ENCODE measurements around the gene SCGB1C1.

SCGB1C1 gene

DNA sequence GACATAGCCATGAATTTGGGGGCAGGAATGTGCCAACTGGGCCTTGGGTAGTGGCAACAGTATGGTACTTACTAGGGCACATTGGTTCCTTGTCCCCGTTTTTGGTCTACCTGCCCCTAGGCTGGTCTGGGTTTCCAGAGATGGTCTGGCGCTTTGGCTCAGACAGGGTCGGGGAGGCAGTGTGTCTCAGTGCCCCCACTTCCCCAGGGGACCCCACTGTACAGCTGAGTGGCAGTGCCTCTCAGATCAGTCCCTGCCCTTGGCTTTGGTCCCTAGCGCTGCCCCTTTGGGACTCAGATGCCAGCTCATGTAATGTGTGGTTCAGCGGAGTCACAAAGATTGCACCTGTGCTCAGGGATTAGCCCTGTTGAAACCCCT lies 17.9 kb downstream of the SCGB1C1 start:
- DNase-seq (ENCODE audit: low read depth) = no peak
- no peak overlapping the region for H3K4me3 ChIP-seq (ENCODE audit: low read length)
- TF ChIP-seq, protein P1, sequence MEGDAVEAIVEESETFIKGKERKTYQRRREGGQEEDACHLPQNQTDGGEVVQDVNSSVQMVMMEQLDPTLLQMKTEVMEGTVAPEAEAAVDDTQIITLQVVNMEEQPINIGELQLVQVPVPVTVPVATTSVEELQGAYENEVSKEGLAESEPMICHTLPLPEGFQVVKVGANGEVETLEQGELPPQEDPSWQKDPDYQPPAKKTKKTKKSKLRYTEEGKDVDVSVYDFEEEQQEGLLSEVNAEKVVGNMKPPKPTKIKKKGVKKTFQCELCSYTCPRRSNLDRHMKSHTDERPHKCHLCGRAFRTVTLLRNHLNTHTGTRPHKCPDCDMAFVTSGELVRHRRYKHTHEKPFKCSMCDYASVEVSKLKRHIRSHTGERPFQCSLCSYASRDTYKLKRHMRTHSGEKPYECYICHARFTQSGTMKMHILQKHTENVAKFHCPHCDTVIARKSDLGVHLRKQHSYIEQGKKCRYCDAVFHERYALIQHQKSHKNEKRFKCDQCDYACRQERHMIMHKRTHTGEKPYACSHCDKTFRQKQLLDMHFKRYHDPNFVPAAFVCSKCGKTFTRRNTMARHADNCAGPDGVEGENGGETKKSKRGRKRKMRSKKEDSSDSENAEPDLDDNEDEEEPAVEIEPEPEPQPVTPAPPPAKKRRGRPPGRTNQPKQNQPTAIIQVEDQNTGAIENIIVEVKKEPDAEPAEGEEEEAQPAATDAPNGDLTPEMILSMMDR (conservative IDR thresholded peaks at IDR 0.05; ENCODE audit: low read depth, low read length) = no peak

DNA sequence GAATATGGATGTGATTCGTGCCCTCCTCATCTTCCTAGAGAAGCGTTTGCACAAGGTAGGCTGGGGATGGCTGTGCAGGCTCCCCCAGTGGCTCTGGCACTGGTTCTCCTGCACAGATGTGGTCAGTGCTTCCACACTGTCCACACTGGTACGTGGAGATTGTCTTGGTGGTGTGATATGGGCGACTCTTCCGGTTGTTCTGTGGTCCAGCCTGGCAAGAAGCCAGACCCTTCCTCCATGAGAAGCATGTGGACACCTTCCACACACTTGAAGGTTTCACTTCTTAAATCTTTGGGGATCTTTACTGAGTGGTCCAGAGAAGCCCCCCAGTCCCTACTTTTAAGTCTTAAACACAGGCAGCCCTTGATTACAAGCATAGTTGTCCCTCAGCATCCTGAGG lies 18.4 kb downstream of the SCGB1C1 start:
- no peak overlapping the region for H3K4me3 ChIP-seq (ENCODE audit: low read length)
- DNase-seq (ENCODE audit: low read depth) = no peak
- TF ChIP-seq, protein P1 (conservative IDR thresholded peaks at IDR 0.05; ENCODE audit: low read depth, low read length) = no peak

- no peak for DNase-seq (ENCODE audit: low read depth)
- TF ChIP-seq, protein P1 (conservative IDR thresholded peaks at IDR 0.05; ENCODE audit: low read depth, low read length) = no peak
- no peak overlapping the region for H3K4me3 ChIP-seq (ENCODE audit: low read length)
Measured at GRCh38 chr11:211741-212140, 18.9 kb downstream of the SCGB1C1 start.

- H3K4me3 ChIP-seq (ENCODE audit: low read length) = no peak overlapping the region
Measured at GRCh38 chr11:212150-213100, 19.5 kb downstream of the SCGB1C1 start.

DNA sequence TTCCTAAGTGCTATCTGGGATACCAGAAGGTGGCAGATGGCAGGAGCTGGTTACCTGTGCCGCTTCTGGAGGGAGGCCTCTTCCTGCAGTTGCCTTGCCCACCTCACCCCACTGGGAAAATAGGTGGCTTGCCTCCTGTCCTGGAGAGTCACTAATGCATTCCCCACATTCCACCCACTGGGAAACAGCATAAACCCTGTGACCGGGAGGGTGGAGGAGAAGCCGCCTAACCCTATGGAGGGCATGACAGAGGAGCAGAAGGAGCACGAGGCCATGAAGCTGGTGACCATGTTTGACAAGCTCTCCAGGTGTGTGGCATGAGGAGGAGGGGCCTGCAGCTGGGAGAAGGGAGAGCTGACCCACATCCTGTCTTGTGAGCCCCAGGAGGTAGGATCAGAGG lies 20.2 kb downstream of the SCGB1C1 start:
- TF ChIP-seq, protein P1 (conservative IDR thresholded peaks at IDR 0.05; ENCODE audit: low read depth, low read length) = no peak
- DNase-seq (ENCODE audit: low read depth) = no peak
- H3K4me3 ChIP-seq (ENCODE audit: low read length) = no peak overlapping the region

More at GRCh38 chr11:212150-213100, 19.5 kb downstream of the SCGB1C1 start:
- TF ChIP-seq, protein P1 (conservative IDR thresholded peaks at IDR 0.05; ENCODE audit: low read depth, low read length) = no peak
- no peak for DNase-seq (ENCODE audit: low read depth)

- DNase-seq (ENCODE audit: low read depth) = no peak
- TF ChIP-seq, protein P1 (conservative IDR thresholded peaks at IDR 0.05; ENCODE audit: low read depth, low read length) = no peak
- H3K4me3 ChIP-seq (ENCODE audit: low read length) = no peak overlapping the region
Measured at GRCh38 chr11:214083-214482, 21.2 kb downstream of the SCGB1C1 start.

DNA sequence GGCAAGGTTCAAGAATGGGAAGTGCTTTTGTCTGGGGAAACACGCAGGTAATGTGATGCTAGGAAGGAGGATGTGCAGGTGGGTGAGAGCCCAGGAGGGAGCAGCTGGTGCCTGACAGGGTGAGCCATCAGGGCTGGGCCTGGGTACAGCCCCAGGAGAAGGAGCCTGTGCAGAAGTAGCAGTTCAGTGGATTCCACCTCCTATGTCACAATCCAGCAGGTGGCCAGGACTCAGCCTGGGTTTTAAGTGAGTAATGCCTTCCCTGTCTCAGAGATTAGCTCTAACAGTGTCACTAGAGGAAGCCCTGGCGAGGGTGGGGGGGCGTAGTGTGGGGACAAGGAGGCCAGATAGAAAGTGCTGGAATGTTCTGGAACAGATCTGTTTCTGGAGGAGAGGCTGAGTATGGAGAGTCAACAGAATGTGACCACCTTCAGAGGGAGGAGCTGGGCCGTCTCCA lies 22.7 kb downstream of the SCGB1C1 start:
- TF ChIP-seq, protein P1 (conservative IDR thresholded peaks at IDR 0.05; ENCODE audit: low read depth, low read length) = no peak
- DNase-seq (ENCODE audit: low read depth) = no peak
- no peak overlapping the region for H3K4me3 ChIP-seq (ENCODE audit: low read length)

Data from retinal pigment epithelial cell (primary cell).